Thoracic aorta (tissue), 2 donors: Measurements from ENCODE around the gene SYTL5. TPM values are rescaled to one million over a fixed set of nuclear protein-coding genes. Genes with fewer than 3 reads are reported as not detected.

Experiments
- ATAC-seq: fragments of 150-250 bp; one replicate; pipeline ENCODE4 v1.8.0; 2017; ENCODE audit warnings: low read depth; ENCODE audit not compliant: insufficient number of reproducible peaks, low FRiP score
- DNase-seq: peaks from one replicate; pipeline ENCODE4 v3.0.0-alpha.2; 2020; ENCODE audit warnings: low spot score
- H3K27ac ChIP-seq, 2 donors: fragments of 200-600 bp; sonication (generic); 1 replicate in 1 of 2; 2 replicates in 1 of 2; pipeline ENCODE4 v1.5.1; 2016; ENCODE audit warnings: mild to moderate bottlenecking in 2 of 2, moderate library complexity in 2 of 2
- H3K27me3 ChIP-seq: fragments of 200-600 bp; sonication (generic); replicated peaks from 2 replicates; pipeline ENCODE4 v1.6.0; 2016; ENCODE audit warnings: mild to moderate bottlenecking; ENCODE audit not compliant: insufficient read depth
- H3K36me3 ChIP-seq: fragments of 200-600 bp; sonication (generic); one replicate; pipeline ENCODE4 v1.5.1; 2016
- H3K4me1 ChIP-seq, 2 donors: fragments of 200-600 bp; sonication (generic); 1 replicate in 1 of 2; 2 replicates in 1 of 2; pipeline versions ENCODE4 v1.5.1 to v1.6.0; 2016; ENCODE audit warnings: low read depth in 2 of 2, mild to moderate bottlenecking in 1 of 2; ENCODE audit not compliant: control insufficient read depth in 1 of 2
- H3K4me3 ChIP-seq: fragments of 200-600 bp; sonication (generic); 2 replicates; pipeline ENCODE4 v1.5.1; 2016; ENCODE audit warnings: mild to moderate bottlenecking
- H3K9me3 ChIP-seq: fragments of 200-600 bp; sonication (generic); 2 replicates; pipeline ENCODE4 v1.5.1; 2016
- total RNA-seq, 2 donors: library from RNA; depleted of rRNA; stranded (reverse); fragments of >200 nt; gene quantifications; one replicate each; pipeline versions ENCODE4 v1.1.0 to v1.2.3, GENCODE V29; 2016
- TF ChIP-seq, protein P1 (sequence below): fragments of 200-600 bp; sonication (generic); IDR thresholded peaks from one replicate; pipeline ENCODE4 v1.5.1; 2019; ENCODE audit warnings: antibody characterized with exemption

SYTL5 gene
- total RNA-seq, 2 donors from 2014 or later: not detected

DNA sequence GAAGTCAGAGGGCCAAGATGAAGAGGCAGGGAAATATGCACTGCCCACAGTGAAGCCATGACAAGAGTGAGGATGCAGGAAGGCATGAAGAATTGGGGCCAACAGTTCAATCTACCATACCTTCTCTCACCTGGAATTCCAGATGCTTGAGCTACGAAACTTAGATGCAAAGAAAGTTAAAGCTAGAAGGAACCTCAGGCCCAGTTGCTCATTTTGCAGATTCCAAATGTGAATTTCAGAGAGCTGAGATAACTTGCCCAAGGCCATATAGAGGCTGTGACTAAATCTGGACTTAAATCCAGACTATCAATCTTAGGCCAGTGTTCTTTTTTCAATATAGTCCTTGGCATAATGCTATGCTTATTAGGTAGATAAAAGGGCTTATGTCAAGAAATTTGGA, 121.6 kb downstream of the SYTL5 start:
- DNase-seq: no peak
- no peak overlapping the region for H3K4me3 ChIP-seq
- no peaks in the 10 kb centered on the region for H3K9me3 ChIP-seq
- no peaks in the 10 kb centered on the region for H3K27me3 ChIP-seq
- no peaks in the 10 kb centered on the region for H3K36me3 ChIP-seq
- TF ChIP-seq, protein P1, sequence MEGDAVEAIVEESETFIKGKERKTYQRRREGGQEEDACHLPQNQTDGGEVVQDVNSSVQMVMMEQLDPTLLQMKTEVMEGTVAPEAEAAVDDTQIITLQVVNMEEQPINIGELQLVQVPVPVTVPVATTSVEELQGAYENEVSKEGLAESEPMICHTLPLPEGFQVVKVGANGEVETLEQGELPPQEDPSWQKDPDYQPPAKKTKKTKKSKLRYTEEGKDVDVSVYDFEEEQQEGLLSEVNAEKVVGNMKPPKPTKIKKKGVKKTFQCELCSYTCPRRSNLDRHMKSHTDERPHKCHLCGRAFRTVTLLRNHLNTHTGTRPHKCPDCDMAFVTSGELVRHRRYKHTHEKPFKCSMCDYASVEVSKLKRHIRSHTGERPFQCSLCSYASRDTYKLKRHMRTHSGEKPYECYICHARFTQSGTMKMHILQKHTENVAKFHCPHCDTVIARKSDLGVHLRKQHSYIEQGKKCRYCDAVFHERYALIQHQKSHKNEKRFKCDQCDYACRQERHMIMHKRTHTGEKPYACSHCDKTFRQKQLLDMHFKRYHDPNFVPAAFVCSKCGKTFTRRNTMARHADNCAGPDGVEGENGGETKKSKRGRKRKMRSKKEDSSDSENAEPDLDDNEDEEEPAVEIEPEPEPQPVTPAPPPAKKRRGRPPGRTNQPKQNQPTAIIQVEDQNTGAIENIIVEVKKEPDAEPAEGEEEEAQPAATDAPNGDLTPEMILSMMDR: no peak
- H3K27ac ChIP-seq: no peak overlapping the region
- H3K4me1 ChIP-seq: no peaks in the 10 kb centered on the region
- ATAC-seq: no peak

DNA sequence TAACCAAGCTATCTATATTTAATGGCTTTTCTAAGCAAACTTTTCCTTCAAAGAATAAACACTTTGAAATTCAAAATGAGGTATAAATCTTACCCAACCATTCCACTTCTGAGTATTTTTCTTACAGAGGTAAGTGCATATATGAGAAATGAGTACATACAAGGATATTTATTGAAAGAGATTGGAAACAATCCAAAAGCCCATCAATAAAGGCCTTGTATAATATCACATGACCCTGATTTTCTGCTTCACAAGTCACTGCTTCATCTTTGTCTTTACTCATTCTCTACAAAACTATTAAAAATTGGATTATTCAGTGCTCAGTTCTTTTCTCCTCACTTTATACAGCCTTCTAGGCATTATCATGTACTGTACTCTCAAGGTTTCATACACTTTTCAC, 123.0 kb downstream of the SYTL5 start:
- no peaks in the 10 kb centered on the region for H3K27me3 ChIP-seq
- H3K4me1 ChIP-seq: no peaks in the 10 kb centered on the region
- no peak overlapping the region for H3K27ac ChIP-seq
- no peak overlapping the region for H3K4me3 ChIP-seq
- no peak for ATAC-seq
- TF ChIP-seq, protein P1: no peak
- H3K9me3 ChIP-seq: no peaks in the 10 kb centered on the region
- H3K36me3 ChIP-seq: no peaks in the 10 kb centered on the region
- DNase-seq: no peak

DNA sequence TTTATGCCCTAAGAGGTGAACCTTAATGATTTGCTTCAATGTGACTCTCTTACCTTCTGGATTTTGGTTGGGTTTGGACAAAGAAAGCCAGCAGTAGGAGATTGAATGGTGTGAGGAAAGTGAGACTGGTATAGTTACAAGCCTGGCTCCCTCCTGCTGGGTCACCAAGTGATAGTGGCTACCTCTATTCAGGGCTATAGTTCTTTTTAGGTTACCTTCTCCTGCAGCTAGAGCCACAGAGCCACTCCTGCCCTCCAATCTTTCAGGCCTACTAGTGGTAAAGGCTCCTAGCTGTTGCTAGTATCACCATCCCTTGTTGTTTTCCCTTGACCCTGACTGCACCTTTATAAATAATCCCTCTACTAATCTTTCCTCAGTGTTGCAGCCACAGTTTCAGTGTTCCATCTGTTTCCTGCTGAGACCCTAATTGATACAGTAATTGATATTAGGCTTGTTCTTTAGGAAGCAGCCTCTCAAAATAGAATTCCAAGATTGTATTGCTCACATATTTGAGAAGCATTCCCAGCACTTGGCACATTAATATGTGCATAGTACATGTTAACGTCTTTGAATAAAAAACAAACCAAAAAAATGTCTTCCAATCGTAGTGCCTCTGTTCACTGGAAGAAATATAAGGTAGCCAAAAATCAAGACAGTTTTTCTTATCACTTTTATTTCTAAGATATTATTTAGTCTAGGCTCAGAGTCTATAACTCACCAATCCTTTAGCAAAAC, 132.0 kb downstream of the SYTL5 start:
- Histone ChIP-seq H3K27me3 (no peaks in the 10 kb centered on the region), H3K4me1 (peaks cover 0 to 20% of the 10 kb centered on the region in 2 donors), H3K27ac (no peak overlapping the region), H3K9me3 (no peaks in the 10 kb centered on the region), H3K4me3 (no peak overlapping the region), H3K36me3 (no peaks in the 10 kb centered on the region)
- DNase-seq (no peak), ATAC-seq (no peak)
- TF ChIP-seq, protein P1: no peak

DNA sequence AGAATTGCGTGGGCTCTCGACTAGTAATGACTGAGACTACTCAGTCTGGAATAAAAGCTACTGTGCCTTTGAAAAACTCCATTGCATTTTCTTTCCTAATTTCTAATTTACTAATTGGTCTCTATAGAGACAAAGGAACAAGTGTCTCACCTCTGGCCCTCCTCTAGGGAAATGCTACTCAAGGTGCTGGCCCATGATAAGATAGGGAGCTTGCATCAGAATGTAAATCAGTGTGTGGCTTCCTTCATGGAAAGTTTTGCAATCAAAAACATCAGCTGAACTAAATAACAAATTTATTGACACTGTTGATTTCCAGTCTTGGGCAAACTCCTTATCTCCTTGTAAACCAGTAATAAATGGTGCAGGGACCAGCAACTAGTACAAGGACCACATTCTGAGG, 132.5 kb downstream of the SYTL5 start:
- DNase-seq (no peak), ATAC-seq (no peak)
- Histone ChIP-seq H3K27me3 (no peaks in the 10 kb centered on the region), H3K27ac (no peak overlapping the region), H3K9me3 (no peaks in the 10 kb centered on the region), H3K36me3 (no peaks in the 10 kb centered on the region), H3K4me1 (peaks cover 0 to 20% of the 10 kb centered on the region in 2 donors), H3K4me3 (no peak overlapping the region)
- TF ChIP-seq, protein P1: no peak

DNA sequence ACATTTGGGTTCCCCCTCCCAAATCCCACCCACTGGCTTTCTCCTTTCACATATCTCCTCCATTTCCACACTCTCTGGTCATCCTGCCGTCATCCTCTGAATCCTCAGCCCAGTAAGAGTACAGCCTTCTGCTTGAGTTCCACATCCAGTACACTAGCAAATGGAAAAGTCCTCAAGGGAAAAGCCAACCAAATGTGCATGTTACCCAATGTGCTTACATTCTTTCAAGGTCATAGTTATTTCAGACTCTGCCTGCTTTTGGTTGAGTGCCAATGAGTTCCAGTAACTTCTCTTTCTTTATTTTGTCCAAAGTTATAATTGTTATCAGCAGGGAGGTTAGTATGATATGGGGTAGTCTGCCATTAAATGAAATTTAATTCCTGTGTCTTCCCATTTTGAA, 136.3 kb downstream of the SYTL5 start:
- no peaks in the 10 kb centered on the region for H3K27me3 ChIP-seq
- H3K9me3 ChIP-seq: no peaks in the 10 kb centered on the region
- no peak for DNase-seq
- no peaks in the 10 kb centered on the region for H3K36me3 ChIP-seq
- peaks cover 0 to 20% of the 10 kb centered on the region in 2 donors for H3K4me1 ChIP-seq
- no peak for ATAC-seq
- TF ChIP-seq, protein P1: no peak
- H3K27ac ChIP-seq: no peak overlapping the region
- no peak overlapping the region for H3K4me3 ChIP-seq
